Measurements from ENCODE around the gene CMSS1. TPM values are rescaled to one million over a fixed set of nuclear protein-coding genes. Genes with fewer than 3 reads are reported as not detected.

The CMSS1 gene
- total RNA-seq, 1 donor from 2014 or later, result 56.3 TPM

- H3K4me3 ChIP-seq, result no peak overlapping the region
Measured at GRCh38 chr3:100140976-100141375, 323.3 kb downstream of the CMSS1 start.

GRCh38 chr3:100141586-100141985 lies 323.9 kb downstream of the CMSS1 start:
- Histone ChIP-seq H3K9ac (no peak overlapping the region), H3K27me3 (no peaks in the 10 kb centered on the region), H3K4me1 (no peaks in the 10 kb centered on the region), H3K36me3 (no peaks in the 10 kb centered on the region), H2AFZ (replicated peaks) (no peak overlapping the region), H3K79me2 (ENCODE audit: low read depth) (no peaks in the 10 kb centered on the region), H3F3A (ENCODE audit: low read depth) (no peaks in the 10 kb centered on the region), H3K4me2 (no peak overlapping the region), H4K20me1 (ENCODE audit: low read depth) (no peaks in the 10 kb centered on the region), H3K4me3 (no peak overlapping the region), H3K9me3 (ENCODE audit: low read depth) (no peaks in the 10 kb centered on the region), H3K27ac (no peak overlapping the region)
- Mint-ChIP-seq H3K9me3 (peaks cover 5% of the 10 kb centered on the region), H3K27ac (no peak overlapping the region), H3K4me3 (no peak overlapping the region), H3K4me1 (no peaks in the 10 kb centered on the region), H3K36me3 (peaks cover 1% of the 10 kb centered on the region), H3K27me3 (ENCODE audit: insufficient read depth, low read depth) (no peaks in the 10 kb centered on the region)
- no peak for DNase-seq (ENCODE audit: low spot score)
- TF ChIP-seq CTCF (IDR thresholded peaks at IDR 0.05), result no peak
- no peak for TF ChIP-seq EZH2phosphoT487 (IDR thresholded peaks at IDR 0.05)
- TF ChIP-seq EZH2 (IDR thresholded peaks at IDR 0.05), result no peak

More at GRCh38 chr3:100140976-100141375, 323.3 kb downstream of the CMSS1 start:
- Histone ChIP-seq H4K20me1 (ENCODE audit: low read depth) (no peaks in the 10 kb centered on the region), H3K79me2 (ENCODE audit: low read depth) (no peaks in the 10 kb centered on the region), H3K27ac (no peak overlapping the region), H3K4me1 (no peaks in the 10 kb centered on the region), H3K9me3 (ENCODE audit: low read depth) (no peaks in the 10 kb centered on the region), H3K36me3 (no peaks in the 10 kb centered on the region), H3K4me2 (no peak overlapping the region), H3F3A (ENCODE audit: low read depth) (no peaks in the 10 kb centered on the region), H3K9ac (no peak overlapping the region), H3K27me3 (no peaks in the 10 kb centered on the region), H2AFZ (replicated peaks) (no peak overlapping the region)
- H3K27me3 Mint-ChIP-seq (ENCODE audit: insufficient read depth, low read depth), result no peaks in the 10 kb centered on the region
- H3K4me1 Mint-ChIP-seq, result no peaks in the 10 kb centered on the region
- TF ChIP-seq EZH2phosphoT487 (IDR thresholded peaks at IDR 0.05) (no peak), EZH2 (IDR thresholded peaks at IDR 0.05) (no peak), CTCF (IDR thresholded peaks at IDR 0.05) (no peak)
- DNase-seq (ENCODE audit: low spot score), result no peak
- H3K4me3 Mint-ChIP-seq, result no peak overlapping the region
- peaks cover 1% of the 10 kb centered on the region for H3K36me3 Mint-ChIP-seq
- H3K27ac Mint-ChIP-seq, result no peak overlapping the region
- peaks cover 5% of the 10 kb centered on the region for H3K9me3 Mint-ChIP-seq

- Histone ChIP-seq H3F3A (ENCODE audit: low read depth) (no peaks in the 10 kb centered on the region), H3K27me3 (no peaks in the 10 kb centered on the region)
- no peaks in the 10 kb centered on the region for H3K4me1 Mint-ChIP-seq
Measured at GRCh38 chr3:100144255-100144866, 326.7 kb downstream of the CMSS1 start.

More at GRCh38 chr3:100144255-100144866, 326.7 kb downstream of the CMSS1 start:
- no peak overlapping the region for H3K27ac Mint-ChIP-seq
- H3K27me3 Mint-ChIP-seq (ENCODE audit: insufficient read depth, low read depth), result no peaks in the 10 kb centered on the region
- no peak overlapping the region for H3K27ac ChIP-seq
- no peaks in the 10 kb centered on the region for H4K20me1 ChIP-seq (ENCODE audit: low read depth)
- TF ChIP-seq EZH2 (IDR thresholded peaks at IDR 0.05) (no peak), EZH2phosphoT487 (IDR thresholded peaks at IDR 0.05) (no peak), CTCF (IDR thresholded peaks at IDR 0.05) (no peak)
- no peak overlapping the region for H3K4me3 Mint-ChIP-seq
- H3K4me1 ChIP-seq, result no peaks in the 10 kb centered on the region
- H3K9me3 Mint-ChIP-seq, result peaks cover 5% of the 10 kb centered on the region
- H3K9ac ChIP-seq, result no peak overlapping the region
- no peak overlapping the region for H2AFZ ChIP-seq (replicated peaks)
- H3K4me2 ChIP-seq, result no peak overlapping the region
- DNase-seq (ENCODE audit: low spot score), result no peak
- H3K36me3 ChIP-seq, result no peaks in the 10 kb centered on the region
- H3K36me3 Mint-ChIP-seq, result peaks cover 2% of the 10 kb centered on the region
- no peaks in the 10 kb centered on the region for H3K9me3 ChIP-seq (ENCODE audit: low read depth)
- no peak overlapping the region for H3K4me3 ChIP-seq
- no peaks in the 10 kb centered on the region for H3K79me2 ChIP-seq (ENCODE audit: low read depth)

Data from neural progenitor cell (in vitro differentiated cells).